ENCODE data around the gene SP3. TPM values are rescaled to one million over a fixed set of nuclear protein-coding genes. Genes with fewer than 3 reads are reported as not detected.
A peak's percentile ranks its signal among the peaks of the same experiment; 100 is the strongest.

The SP3 gene
- total and polyA plus RNA-seq, 9 of the 15 experiments (the other 6 are each of a cell fraction or from before 2014, with no cell fraction given) = 12.0 to 106 (median 74.9) TPM

GRCh38 chr2:173938700-173939384 is 26.3 kb downstream of the SP3 start (continued):
- TF ChIP-seq BRF2 (IDR thresholded peaks at IDR 0.05; ENCODE audit: borderline replicate concordance, insufficient read depth, insufficient read length) = no peak
- TF ChIP-seq CBFA2T3 (IDR thresholded peaks at IDR 0.05) = peak; percentile 72
- no peak for TF ChIP-seq NBN (IDR thresholded peaks at IDR 0.05; ENCODE audit: low read depth)
- no peak for TF ChIP-seq CEBPB (tag; IDR thresholded peaks at IDR 0.05)

GRCh38 chr2:173935305-173935704 is 29.9 kb downstream of the SP3 start:
- Histone ChIP-seq H3K4me3 (no peak overlapping the region), H4K20me1 (replicated peaks; ENCODE audit: control insufficient read depth, insufficient read depth, low read length) (peaks cover 21% of the 10 kb centered on the region), H3K27ac (ENCODE audit: extremely low read depth, low read depth, low read length) (no peak overlapping the region), H3K79me2 (ENCODE audit: control insufficient read depth, insufficient read depth, low read length) (peaks cover 97% of the 10 kb centered on the region), H3K4me2 (ENCODE audit: insufficient read depth, low read length) (no peak overlapping the region), H3K27me3 (ENCODE audit: control insufficient read depth in 2 of 2, insufficient read depth in 2 of 2, low read length in 2 of 2) (no peaks in the 10 kb centered on the region), H3K4me1 (replicated peaks in 1 of 2; ENCODE audit: control insufficient read depth in 2 of 2, insufficient read depth in 2 of 2, low read length in 2 of 2) (peaks cover 5 to 17% of the 10 kb centered on the region in 2 experiments; a peak in 4 of 5 replicates), H3K9ac (ENCODE audit: insufficient read depth in 1 of 2, low read depth in 2 of 2, low read length in 2 of 2) (no peak overlapping the region), H3K9me3 (replicated peaks; ENCODE audit: control insufficient read depth, insufficient read depth, low read depth, low read length) (no peaks in the 10 kb centered on the region), H2AFZ (ENCODE audit: low read depth, low read length) (no peak overlapping the region), H3K36me3 (ENCODE audit: control insufficient read depth, insufficient read depth, low read length) (peaks cover 28% of the 10 kb centered on the region; the same call in 2 of the 3 replicates), H3K9me1 (ENCODE audit: control insufficient read depth, insufficient read depth, low read length) (peaks cover 10% of the 10 kb centered on the region)
- intact Hi-C loops (cut with micrococcal nuclease) (no loop called here), in situ Hi-C loops (cut with MboI) (no loop called here)
- DNase-seq (ENCODE audit: extremely low read depth in 1 of 4, low spot score in 3 of 4) = no peak
- no peak for FAIRE-seq
- BruUV-seq (replicated peaks) = no TSS peak
- POLR2A ChIA-PET = interaction anchor here (0.9 kb wide), 2 partner anchors 10 kb away, joined by 3 to 5 read pairs; no protein-coding TSS in a partner anchor
- WGBS (ENCODE audit: insufficient coverage, low coverage, missing lambda C conversion rate) = 43% methylated on average over 1 of the region's 1 CpG
- no peak for ATAC-seq
- TF ChIP-seq ZBTB17 (CRISPR knock-in tag; IDR thresholded peaks at IDR 0.05) (no peak), ZBTB40 (IDR thresholded peaks at IDR 0.05) (peak; percentile 59), ZBTB40 (CRISPR knock-in tag; IDR thresholded peaks at IDR 0.05) (no peak)
- CTCF ChIA-PET (ENCODE audit: low intra/inter-chr PET ratio) = no interaction called here

All from K562 (cell line).